H1 (cell line): ENCODE data around the gene NAT8L. TPM values are rescaled to one million over a fixed set of nuclear protein-coding genes. Genes with fewer than 3 reads are reported as not detected.

ENCODE experiments used
- CTBP2 ChIP-seq: IDR thresholded peaks from 2 replicates; pipeline ENCODE4 v1.7.0; 2011; ENCODE audit warnings: borderline replicate concordance, mild to moderate bottlenecking, moderate library complexity, mixed read lengths, low read length; ENCODE audit not compliant: insufficient read depth, insufficient read length
- HDAC2 ChIP-seq, 2 experiments: fragments of 300-600 bp in 1 of 2; sonication (generic) in 1 of 2; IDR thresholded peaks; 2 replicates each; pipeline ENCODE4 v1.6.1; 2011 to 2012; ENCODE audit warnings: low read depth in 2 of 2, low read length in 2 of 2, mild to moderate bottlenecking in 2 of 2, moderate library complexity in 2 of 2, borderline replicate concordance in 1 of 2, inconsistent platforms in 1 of 2
- MAFK ChIP-seq: IDR thresholded peaks from 2 replicates; pipeline ENCODE4 v1.6.1; 2012; ENCODE audit warnings: low read depth, mild to moderate bottlenecking, improper control_type of control experiment, low read length
- polyA plus RNA-seq, 7 experiments: library from polyadenylated mRNA; depleted of rRNA in 3 of 7; stranded (reverse) in 5 of 7; unstranded in 2 of 7; fragments of >200 nt in 5 of 7; fragments of 200-250 nt in 2 of 7; gene quantifications; 1 replicate in 5 of 7; 2 replicates in 1 of 7; 4 replicates in 1 of 7; pipeline versions ENCODE4 v1.2.1 to v1.2.3, GENCODE V29; 2011 to 2013; ENCODE audit warnings: missing spikeins in 2 of 7, mixed read lengths in 2 of 7
- total RNA-seq: library from RNA; stranded (reverse); fragmentation: NEBNext Ultra II Directional; extraction: Animal tissue kit (Norgen Biotek cat#: 25700); gene quantifications from 2 replicates; pipeline ENCODE4 v1.2.1, GENCODE V29; 2021

NAT8L gene
- total and polyA plus RNA-seq, 2 of the 8 experiments (the other 6 are each of a cell fraction or from before 2014, with no cell fraction given), result 10.8 TPM

GRCh38 chr4:2057382-2058065, 1.6 kb upstream of the NAT8L start (continued):
- TF ChIP-seq MAFK (no peak), CTBP2 (no peak), HDAC2 (IDR thresholded peaks at IDR 0.05; ENCODE audit: borderline replicate concordance in 1 of 2, low read depth in 2 of 2, low read length in 2 of 2) (no peak)
- TF ChIP-seq, all 59 proteins: peak for 0
